HG03045 (cell line): Measurements from ENCODE around the gene MRGPRX3.
"Not testable (repeated sequence)": the region's sequence is repeated elsewhere in the genome, so short reads cannot be mapped to it uniquely, and the experiment has no call there.

Experiments used
- ATAC-seq: cut with Tn5 transposase; IDR thresholded peaks from one replicate; pipeline ENCODE4 v1.9.1; 2021; ENCODE audit warnings: mild to moderate bottlenecking, moderate library complexity; ENCODE audit not compliant: unreplicated experiment

The MRGPRX3 gene

DNA sequence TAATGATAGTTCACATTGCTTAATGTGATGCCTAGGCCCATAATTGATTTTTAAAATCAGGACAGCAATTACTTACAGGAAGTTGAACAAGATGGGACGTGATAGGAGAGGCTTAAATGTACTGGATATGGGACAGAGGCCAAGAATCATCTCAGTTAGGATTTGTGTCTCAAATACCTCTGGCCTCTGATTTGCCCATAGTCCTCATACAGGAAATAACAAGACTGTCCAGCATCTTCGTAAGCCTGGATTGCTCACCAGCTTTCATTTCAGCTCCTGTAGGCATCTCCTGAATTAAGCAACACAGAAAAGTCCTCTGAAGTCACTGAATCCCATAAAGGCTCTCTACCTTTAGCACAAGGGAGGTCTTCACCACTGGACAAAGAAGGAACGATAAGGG is at the start of gene MRGPRX3:
Gene MRGPRX3, plus strand, starts transcription at position 231 of the 400 bp plus-strand sequence. CDS start 4,632 bp downstream, outside the sequence.
- no peak for ATAC-seq

DNA sequence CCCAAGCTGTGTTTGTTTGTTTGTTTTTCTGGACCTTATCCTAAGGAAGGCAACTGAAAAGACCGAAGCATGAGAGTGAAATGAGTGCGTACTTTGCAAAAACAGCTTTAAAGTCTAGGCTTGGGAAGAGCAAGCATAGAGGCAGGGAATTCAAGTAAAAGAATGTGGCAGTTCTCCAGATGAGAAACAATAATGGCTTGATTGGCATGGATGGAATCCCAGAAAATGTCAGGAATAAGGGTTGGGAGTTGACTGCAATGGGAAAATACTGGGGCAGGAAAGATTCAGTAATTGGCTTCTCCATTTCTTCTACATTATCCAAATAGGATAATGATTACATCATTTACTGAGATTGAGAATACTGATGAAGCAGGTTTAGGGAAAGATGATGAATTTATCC is 44.0 kb upstream of the MRGPRX3 start:
- ATAC-seq = no peak

- ATAC-seq = no peak
These were observed 43.4 kb upstream of the MRGPRX3 start for GRCh38 chr11:18088966-18089365.

GRCh38 chr11:18091731-18092130 is 40.6 kb upstream of the MRGPRX3 start:
- no peak for ATAC-seq

DNA sequence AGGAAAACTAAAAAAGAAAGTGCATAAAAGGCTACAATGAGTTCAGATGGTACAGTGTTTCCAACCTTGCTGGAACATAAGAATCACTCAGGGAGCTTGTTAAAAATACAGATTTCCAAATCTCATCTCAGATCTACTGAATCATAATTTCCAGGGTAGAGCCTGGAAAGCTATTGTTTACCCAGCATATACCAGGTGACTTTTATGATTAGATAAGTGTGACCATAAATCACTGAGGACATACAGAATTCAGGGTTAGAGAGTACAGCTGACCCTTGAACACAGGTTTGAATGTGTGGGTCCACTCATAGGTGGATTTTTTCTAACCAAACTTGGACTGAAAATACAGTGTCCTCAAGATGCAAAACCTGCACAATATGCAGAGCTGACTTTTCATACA is 38.4 kb upstream of the MRGPRX3 start:
- no peak for ATAC-seq

DNA sequence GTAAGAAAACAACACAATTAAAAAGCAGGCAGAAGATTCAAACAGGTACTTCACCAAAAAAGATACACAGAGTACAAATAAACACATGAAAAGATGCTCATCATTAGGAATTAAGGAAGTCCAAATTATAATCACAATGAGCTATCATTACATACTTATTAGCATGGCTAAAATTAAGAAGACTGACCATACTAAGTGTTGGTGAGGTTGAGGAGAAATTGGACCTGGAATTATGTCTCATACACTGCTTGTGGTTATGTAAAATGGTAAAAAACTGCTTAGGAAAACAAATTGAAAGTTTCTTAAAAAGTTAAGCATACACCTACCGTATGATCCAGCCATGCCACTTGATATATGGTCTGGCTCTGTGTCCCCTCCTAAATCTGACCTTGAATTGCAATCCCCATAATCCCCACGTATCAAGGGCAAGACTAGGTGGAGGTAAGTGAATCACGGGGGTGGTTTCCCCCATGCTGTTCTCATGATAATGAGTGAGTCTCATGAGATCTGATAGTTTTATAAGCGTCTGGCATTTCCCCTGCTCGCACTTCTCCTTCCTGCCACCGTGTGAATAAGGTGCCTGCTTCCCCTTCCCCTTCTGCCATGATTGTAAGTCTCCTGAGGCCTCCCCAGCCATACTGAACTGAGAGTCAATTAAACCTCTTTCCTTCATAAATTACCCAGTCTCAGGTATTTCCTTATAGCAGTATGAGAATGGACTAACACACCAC is 31.3 kb upstream of the MRGPRX3 start:
- no peak for ATAC-seq

DNA sequence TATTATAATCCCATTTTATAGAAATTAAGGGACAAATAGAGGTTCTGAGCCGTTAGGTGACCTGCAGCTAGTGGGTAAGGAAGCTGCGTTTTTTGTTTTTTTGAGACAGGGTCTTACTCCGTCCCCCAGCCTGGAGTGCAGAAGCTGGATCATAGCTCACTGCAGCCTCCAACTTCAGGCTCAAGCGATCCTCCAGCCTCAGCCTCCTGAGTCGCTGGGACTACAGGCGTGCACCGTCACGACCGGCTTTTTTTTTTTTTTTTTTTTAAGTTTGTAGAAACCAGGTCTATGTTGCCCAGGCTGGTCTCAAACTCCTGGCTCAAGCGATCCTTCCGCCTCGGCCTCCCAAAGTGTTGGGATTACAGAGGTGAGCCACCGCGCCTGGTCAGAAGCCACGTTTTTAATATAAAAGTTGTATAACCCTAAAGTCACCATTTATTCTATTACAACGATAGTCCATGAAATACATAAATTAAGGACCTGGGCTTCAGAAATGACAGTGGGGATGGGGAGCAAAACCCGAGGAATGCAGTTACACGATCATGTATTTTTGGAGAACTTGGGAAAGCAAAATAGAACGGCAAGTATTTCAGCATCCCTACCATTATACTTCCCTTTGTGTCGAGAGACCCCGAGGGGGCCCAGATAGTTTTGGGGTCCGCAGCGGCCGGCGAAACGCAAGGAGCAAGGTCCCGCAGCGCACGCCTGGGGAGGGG is 27.1 kb upstream of the MRGPRX3 start:
- ATAC-seq = no peak

DNA sequence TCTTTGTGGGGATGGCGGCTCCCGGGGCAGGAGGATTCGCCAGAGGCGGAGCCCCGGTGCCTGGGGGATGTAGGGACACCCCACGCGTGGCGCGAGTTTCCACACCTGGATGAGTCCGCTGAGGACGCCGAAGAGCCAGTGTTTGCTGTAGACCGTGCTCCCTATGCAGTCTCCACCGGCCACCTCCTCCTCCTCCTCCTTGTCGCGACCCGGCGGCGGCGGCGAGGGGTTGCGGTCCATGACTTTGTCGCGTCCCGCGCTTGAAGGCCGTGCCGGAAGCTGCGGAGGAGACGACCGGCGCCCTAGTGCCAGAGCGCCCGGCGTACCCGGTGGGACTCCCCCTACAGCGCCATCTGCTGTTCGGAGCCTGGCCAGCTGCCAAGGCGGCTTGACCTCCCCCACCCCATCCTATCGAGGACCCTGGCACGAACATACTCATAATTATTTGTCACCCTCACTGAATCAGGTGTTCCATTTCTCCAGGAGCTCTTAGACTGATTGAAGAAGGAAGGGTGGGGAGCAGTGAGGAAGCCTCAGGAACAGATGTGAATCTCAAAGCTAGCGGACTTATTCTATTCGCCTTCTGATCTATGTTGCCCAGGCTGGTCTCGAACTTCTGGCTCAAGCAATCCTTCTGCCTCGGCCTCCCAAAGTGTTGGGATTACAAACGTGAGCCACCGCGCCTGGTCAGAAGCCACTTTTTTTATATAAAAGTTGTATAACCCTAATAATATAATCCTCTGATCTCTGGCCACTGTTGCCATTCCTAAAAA is 26.4 kb upstream of the MRGPRX3 start, which contains the start of gene SAAL1:
Gene SAAL1, minus strand, starts transcription at position 281 of the 773 bp plus-strand sequence. Its CDS starts 41 bp downstream, at position 240.
- ATAC-seq = peak; percentile 95

DNA sequence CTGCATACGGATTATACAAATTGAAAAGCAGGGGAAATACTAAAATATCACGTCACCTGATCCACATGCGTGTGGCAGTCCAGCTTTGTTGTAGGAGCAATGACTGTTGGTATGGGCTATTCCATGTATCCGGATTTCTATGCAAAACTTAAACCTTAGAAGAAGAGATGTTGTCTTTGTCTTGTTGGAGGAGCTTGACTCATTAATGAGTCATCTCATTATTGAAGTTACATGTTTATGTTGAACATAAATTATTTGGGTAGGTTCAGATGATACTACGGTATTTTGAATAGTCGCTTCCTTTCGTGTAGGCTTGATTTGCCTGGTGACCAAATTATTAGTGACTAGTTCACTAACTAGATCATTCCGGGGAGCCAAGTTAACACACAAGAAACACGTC is 25.7 kb upstream of the MRGPRX3 start:
- no peak for ATAC-seq

GRCh38 chr11:18108254-18108653 is 24.1 kb upstream of the MRGPRX3 start:
- no peak for ATAC-seq

- no peak for ATAC-seq
These were observed 21.4 kb upstream of the MRGPRX3 start for GRCh38 chr11:18111005-18111404.

- ATAC-seq = no peak
These were observed 16.8 kb upstream of the MRGPRX3 start for GRCh38 chr11:18115360-18116127.

DNA sequence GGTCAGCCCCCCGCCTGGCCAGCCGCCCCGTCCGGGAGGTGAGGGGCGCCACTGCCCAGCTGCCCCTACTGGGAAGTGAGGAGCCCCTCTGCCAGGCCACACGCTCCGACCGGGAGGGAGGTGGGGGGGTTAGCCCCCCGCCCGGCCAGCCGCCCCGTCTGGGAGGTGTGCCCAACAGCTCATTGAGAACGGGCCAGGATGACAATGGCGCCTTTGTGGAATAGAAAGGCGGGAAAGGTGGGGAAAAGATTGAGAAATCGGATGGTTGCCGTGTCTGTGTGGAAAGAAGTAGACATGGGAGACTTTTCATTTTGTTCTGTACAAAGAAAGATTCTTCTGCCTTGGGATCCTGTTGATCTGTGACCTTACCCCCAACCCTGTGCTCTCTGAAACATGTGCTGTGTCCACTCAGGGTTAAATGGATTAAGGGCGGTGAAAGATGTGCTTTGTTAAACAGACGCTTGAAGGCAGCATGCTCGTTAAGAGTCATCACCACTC is 11.0 kb upstream of the MRGPRX3 start:
- ATAC-seq = not testable (repeated sequence)

DNA sequence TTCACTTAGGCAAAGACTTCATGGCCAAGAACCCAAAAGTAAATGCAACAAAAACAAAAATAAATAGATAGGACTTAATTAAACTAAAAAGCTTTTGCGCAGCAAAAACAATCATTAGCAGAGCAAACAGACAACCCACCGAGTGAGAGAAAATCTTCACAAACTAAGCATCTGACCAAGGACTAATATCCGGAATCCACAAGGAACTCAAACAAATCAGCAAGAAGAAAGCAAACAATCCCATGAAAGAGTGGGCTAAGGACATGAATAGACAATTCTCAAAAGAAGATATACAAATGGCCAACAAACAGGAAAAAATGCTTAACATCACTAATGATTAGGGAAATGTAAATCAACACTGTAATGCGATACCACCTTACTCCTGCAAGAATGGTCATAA is 1.3 kb upstream of the MRGPRX3 start:
- ATAC-seq = not testable (repeated sequence)

DNA sequence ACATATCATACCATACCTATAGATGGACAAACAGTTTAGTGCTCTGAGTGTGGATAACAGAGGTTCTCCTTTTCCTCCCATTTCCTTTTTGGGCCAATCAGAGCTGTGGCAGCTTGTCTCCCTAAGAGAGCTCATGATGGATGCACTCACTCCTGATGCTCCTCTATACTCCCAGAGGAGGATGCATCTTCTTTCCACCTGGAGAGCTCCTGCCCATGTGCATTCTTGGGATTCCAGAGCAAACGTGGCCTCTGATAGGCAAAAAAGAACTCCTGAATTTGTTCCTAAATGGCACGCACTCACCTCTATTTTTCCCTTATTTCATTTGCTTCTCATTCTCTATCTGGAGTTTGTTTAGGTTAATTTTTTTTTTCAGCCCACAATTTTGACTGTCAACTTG is 2.9 kb downstream of the MRGPRX3 start:
- no peak for ATAC-seq

DNA sequence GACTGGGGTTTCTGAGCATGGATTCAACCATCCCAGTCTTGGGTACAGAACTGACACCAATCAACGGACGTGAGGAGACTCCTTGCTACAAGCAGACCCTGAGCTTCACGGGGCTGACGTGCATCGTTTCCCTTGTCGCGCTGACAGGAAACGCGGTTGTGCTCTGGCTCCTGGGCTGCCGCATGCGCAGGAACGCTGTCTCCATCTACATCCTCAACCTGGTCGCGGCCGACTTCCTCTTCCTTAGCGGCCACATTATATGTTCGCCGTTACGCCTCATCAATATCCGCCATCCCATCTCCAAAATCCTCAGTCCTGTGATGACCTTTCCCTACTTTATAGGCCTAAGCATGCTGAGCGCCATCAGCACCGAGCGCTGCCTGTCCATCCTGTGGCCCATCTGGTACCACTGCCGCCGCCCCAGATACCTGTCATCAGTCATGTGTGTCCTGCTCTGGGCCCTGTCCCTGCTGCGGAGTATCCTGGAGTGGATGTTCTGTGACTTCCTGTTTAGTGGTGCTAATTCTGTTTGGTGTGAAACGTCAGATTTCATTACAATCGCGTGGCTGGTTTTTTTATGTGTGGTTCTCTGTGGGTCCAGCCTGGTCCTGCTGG is 4.9 kb downstream of the MRGPRX3 start:
- ATAC-seq = no peak

DNA sequence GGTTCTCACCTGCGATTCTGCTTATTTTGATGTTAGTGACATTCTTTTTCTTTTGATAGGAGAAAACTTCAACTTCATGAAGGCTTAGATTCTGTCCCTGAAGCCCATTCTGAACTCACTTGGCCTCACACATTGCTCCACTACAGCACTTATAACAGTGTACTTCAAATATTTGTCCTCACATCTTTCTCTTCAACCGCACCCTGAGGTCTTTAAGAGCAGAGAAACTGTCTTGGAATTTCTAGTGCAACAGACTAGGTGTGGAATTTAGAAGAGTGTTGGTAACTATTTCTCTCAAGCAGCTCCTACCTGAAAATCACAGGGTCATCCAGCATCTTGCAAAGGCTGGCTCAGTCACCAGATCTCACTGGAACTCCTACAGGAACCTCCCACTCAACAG is 7.8 kb downstream of the MRGPRX3 start:
- no peak for ATAC-seq

DNA sequence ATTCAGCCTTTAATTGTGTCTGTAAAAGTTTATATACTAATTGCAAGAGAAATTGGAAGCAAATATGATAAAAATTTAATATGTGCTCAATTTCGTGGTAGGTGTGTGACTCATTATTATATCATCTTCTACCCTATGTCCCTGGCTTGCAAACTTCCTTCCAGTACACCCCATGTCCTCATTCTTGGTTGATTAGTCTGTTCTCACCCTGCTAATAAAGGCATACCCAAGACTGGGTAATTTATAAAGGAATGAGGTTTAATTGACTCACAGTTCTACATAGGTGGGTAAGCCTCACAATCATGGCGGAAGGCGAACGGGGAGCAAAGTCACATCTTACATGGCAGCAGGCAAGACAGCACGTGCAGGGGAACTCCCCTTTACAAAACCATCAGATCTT is 11.9 kb downstream of the MRGPRX3 start:
- ATAC-seq = no peak

DNA sequence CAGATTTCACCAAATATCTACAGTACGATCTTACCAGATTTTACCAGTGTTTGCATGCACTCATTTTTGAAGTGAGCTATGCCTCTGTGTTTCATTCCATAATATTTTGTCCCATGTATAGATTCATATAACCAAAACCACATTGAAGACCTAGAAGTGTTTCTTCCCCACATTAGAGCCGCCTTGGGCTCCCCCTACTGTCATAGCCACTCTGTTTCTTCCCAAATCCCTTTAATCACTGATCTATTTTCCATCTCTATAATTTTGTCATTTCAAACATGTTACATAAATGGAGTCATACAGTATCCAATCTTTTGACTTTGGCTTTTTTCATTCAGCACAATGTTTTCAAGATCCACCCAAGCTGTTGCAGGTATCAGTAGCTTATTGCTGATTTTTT is 12.7 kb downstream of the MRGPRX3 start:
- no peak for ATAC-seq

DNA sequence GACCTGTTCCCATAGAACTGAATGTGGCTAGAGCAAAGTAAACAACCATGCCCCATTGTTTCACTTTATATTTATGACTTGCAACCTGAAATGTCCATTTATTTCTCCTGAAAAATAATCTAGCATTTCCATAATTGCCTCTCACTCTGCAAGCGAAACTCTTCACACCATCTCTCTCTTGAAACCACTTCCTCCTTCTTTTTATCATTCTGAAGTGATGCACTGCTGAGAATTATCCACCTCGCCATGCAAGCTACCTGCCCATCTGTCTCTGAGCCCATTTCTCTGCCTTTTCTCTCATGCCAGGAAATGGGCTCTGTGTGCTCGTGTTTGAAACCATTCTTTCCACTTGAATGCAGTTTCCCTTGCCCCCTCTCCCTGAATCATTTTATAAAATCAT is 13.5 kb downstream of the MRGPRX3 start:
- ATAC-seq = no peak
